HTR-8/SVneo (cell line): ENCODE results near the gene ETV6.
"Not testable (repeated sequence)": the region's sequence is repeated elsewhere in the genome, so short reads cannot be mapped to it uniquely, and the experiment has no call there.

Experiments used
- DNase-seq: peaks from one replicate; pipeline ENCODE4 v3.0.0; 2011; ENCODE audit warnings: low spot score, mixed read lengths; ENCODE audit not compliant: insufficient read length
- FAIRE-seq: peaks from 2 replicates; lab custom pipeline; 2011; peaks lifted over from hg19 to GRCh38; lab: Jason Lieb, UNC

Gene ETV6

GRCh38 chr12:11666131-11667050, 16.9 kb downstream of the ETV6 start:
- FAIRE-seq = no peak

DNA sequence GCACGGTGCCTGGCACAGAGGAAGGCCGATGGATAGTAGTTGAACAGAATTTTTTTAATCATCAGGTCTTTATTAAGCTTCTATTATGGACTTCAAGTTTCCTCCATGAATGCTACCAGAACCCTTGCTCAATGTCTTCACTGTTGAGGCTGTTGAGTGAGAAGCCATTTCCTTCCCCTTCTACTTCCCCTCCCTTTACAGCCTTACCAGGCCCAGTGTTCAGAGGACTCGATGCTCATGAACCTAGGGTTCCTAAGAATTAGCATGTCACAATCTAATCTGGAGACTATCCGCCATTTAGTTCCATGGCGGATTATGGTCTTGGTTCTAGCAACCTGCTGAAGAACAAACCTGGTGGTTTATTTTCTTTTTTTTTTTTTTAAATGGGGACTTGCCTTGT, 17.7 kb downstream of the ETV6 start:
- FAIRE-seq (no peak), DNase-seq (no peak)

More at GRCh38 chr12:11666131-11667050, 16.9 kb downstream of the ETV6 start:
- DNase-seq = no peak

- FAIRE-seq (no peak), DNase-seq (no peak)
Observed at GRCh38 chr12:11668611-11669010, 19.1 kb downstream of the ETV6 start.

- no peak for DNase-seq
- FAIRE-seq = no peak
Observed at GRCh38 chr12:11669348-11669747, 19.9 kb downstream of the ETV6 start.

DNA sequence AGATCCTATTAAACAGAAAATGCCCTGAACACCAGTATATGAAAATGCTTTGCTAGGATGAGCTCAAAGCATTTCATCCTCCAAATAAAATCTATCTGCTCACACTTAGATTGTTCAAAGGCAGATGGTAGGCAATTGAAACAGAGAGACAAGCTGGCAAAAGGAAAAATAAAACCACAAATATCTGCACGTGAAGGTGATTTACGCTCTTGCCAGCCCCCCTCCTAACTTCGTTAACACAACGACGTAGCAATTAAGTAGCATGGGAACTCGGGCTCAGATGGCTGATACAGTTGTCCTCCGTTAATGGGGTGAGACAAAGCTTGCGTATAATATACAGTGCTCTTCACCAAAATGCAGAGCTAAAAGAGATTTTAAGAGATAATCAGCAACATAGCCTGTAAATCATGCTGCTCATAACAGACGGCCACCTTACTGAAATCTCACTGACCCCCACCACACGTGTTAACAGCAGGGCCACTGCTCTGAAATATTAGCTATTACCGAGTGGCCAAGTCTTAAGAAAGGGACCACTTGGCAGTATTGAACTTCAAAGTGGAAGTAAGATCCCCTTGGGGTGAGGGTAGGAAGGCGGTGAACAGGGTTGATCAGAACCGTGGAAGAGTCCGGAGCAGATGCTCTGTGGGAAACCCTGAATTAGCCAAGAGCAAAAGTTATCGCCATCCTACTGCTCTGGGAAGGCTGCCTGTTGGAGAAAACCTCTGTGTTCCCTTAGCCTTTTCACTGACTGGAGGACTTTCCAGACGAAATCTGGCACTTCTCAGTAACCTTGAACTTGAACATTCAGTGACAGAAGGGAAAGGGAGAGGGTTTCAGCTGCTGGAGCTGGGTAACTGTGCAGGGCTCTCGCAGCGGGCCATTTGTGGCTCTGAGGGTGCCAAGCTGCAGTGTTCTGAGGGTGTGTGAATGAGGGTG, 23.1 kb downstream of the ETV6 start:
- FAIRE-seq (no peak), DNase-seq (no peak)

DNA sequence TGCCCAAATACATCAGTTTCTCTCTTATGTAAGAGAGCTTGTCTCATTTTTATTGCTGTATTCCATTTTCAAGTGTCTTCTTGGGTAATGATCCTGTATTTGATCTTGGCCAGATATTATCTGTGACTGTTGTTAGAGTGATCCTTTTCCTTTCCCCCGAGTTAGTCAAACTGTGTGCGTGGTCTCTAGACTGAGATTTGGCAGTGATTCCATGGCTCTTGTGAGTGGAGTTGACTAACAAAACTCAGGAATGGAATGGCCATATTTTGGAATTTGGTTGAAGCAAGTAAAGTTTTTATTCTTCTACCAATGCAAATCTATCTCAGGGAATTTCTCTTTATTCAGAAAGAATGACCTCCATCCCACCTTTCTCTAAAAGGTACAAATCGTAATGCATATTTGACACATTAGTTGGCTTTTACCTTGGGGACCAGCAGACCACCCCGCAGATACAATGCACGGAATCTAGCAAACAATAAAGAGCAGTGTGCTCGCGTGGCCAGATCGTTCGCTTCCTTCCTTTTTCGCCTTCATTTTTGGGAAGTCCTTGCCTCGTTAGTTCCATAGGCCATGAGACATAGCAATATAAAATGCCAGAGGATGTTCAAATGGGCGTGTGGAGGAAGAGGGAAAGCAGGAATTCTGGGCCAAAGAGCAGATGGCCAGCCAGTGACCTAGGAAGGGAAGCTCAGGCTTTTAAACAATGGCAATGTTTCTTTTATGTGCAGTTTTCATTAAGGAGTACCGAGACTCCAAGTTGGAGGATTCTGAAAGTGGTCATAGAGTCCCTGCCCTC, 24.4 kb downstream of the ETV6 start:
- DNase-seq (no peak), FAIRE-seq (no peak)

GRCh38 chr12:11674894-11675390, 25.5 kb downstream of the ETV6 start:
- DNase-seq (no peak), FAIRE-seq (no peak)

- FAIRE-seq (no peak), DNase-seq (no peak)
Observed at GRCh38 chr12:11676052-11676451, 26.6 kb downstream of the ETV6 start.

DNA sequence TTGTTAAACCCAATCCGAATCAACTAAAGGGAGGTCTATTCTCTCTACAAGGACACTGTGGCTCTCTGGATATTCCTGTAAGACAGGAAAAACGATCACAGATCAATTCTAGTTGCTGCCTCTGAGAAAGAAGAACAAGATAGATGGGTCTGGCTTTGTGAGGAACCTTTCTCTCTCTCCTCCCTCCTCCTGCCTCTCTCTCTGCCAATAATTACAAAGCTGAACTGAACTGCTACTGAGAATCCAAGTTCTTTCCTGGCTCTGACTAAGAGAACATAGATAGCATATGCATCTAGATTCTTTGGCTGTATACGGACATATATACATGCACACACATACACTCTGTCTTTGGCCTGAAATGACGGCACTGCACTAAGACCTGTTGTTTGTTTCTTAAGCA, 27.6 kb downstream of the ETV6 start:
- FAIRE-seq = no peak
- no peak for DNase-seq

DNA sequence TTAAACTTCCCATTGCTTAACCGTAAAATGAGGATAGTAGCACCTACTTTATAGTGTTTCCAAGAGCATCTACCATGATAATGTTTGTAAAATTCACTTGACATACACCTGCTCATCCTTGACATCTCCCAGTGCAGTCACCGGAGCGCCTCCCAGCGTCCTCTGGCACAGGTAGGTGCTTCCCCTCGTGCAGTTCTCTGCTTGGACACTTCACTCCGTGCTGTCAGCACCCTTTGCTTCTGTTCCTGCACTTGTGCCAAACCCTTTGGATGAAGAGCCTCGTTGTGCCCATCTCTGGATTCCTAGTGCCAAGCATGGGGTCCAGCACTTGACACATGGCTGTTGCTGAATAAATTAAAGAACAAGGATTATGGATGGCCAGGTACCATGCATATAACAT, 28.3 kb downstream of the ETV6 start:
- FAIRE-seq = no peak

DNA sequence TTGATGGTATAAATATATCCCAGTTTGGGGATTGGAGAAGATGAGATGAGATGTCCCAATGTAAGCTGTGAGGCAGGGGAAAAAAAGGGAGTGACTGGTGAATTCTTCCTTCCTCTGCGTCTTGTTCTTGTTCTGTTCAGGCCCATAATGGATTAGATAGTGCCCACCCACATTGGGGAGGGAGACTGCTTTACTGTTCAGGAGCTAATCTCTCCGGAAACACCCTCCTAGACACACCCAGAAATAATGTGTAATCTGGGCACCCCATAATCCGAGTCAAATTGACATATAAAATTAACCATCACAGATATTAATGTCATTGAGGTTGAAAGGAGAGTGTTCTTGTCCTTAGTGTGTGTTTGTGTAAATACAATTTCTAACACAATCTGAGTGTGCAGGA, 29.3 kb downstream of the ETV6 start:
- DNase-seq (no peak), FAIRE-seq (no peak)

More for the DNA sequence above, 28.3 kb downstream of the ETV6 start:
- no peak for DNase-seq

GRCh38 chr12:11681207-11681606, 31.7 kb downstream of the ETV6 start:
- DNase-seq = no peak
- FAIRE-seq = no peak

- FAIRE-seq = peak; percentile 48
- DNase-seq = not testable (repeated sequence)
Observed at GRCh38 chr12:11681695-11682094, 32.2 kb downstream of the ETV6 start.

GRCh38 chr12:11684393-11684792, 34.9 kb downstream of the ETV6 start:
- FAIRE-seq = no peak

GRCh38 chr12:11684811-11685210, 35.3 kb downstream of the ETV6 start:
- no peak for DNase-seq
- no peak for FAIRE-seq

More at GRCh38 chr12:11684393-11684792, 34.9 kb downstream of the ETV6 start:
- no peak for DNase-seq

DNA sequence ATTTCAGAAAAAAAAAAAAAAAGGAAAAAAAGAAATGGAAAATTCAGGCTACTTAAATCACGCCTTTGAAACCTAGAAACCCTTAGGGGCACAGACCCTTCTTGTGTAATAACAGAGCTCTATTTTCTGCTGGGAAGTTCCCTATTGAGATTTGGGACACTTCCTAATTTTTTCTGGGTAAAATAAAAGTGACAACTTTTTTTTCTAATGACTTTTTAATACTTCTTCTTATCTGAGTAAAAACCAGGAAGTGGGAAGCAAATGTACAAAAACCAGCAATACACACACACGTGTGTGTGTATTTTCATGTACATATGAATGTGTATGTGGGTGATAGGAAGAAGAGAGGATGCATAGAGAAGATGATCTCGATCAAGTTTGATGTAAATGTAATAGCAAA, 35.8 kb downstream of the ETV6 start:
- no peak for DNase-seq
- FAIRE-seq = no peak

DNA sequence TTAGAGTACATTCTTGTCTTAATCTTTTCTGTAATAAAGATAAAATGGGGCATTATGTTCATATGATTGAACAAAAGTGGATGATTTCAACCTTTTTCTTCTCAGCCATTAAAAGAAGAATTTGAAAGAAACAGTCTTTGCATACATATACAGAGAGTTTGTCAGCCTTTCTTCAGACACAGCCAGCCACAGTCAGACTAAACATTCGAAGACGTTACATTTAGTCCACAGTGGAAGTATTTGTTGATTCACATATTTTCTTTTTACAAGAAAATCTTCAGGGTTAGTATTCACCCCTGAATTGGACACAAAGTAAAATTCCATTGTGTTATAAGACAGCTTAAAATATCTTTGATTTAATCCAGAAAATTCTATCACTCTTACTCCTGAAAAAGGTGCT, 36.2 kb downstream of the ETV6 start:
- DNase-seq (no peak), FAIRE-seq (no peak)

- DNase-seq (no peak), FAIRE-seq (no peak)
Observed at GRCh38 chr12:11686120-11686519, 36.6 kb downstream of the ETV6 start.

DNA sequence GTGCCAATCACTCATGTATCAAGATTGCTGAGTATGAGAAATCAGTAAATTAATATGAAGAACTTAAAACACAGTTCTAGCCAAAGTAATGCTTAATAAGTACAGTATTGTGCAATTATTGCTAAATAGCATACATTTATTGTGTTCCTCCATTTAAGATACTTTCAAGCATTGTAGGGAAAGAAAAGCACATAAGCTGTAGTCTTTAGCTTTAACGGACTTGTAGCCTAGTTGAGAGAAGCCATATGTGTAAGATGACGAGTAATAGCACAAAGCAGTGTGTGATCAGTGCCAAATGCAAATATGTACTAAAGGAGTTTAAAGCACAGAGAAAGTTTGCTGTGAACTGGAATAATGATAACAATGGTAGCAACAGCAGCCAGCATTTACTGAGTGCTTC, 38.1 kb downstream of the ETV6 start:
- FAIRE-seq (no peak), DNase-seq (no peak)

GRCh38 chr12:11688379-11688778, 38.9 kb downstream of the ETV6 start:
- FAIRE-seq = no peak

More at GRCh38 chr12:11688379-11688778, 38.9 kb downstream of the ETV6 start:
- DNase-seq = no peak
